GM18951 (cell line): ENCODE measurements around the gene COL12A1.

Source experiments
- POLR2A ChIP-seq: IDR thresholded peaks from 4 replicates; pipeline ENCODE4 v1.6.1; 2011; ENCODE audit warnings: mild to moderate bottlenecking; ENCODE audit not compliant: insufficient read length, insufficient read depth; ENCODE audit errors: extremely low read depth
- in situ Hi-C: fragments of 300-500 bp; cut with MboI; formaldehyde crosslinking; loops from one replicate; pipeline ENCODE4 v1.12.0; 2022; ENCODE audit warnings: low sequenced_read_pairs, mixed read lengths, inconsistent platforms; ENCODE audit not compliant: unreplicated experiment

Gene COL12A1

GRCh38 chr6:75135450-75135849, 70.4 kb downstream of the COL12A1 start:
- TF ChIP-seq POLR2A: no peak
- in situ Hi-C loops: no loop called here

DNA sequence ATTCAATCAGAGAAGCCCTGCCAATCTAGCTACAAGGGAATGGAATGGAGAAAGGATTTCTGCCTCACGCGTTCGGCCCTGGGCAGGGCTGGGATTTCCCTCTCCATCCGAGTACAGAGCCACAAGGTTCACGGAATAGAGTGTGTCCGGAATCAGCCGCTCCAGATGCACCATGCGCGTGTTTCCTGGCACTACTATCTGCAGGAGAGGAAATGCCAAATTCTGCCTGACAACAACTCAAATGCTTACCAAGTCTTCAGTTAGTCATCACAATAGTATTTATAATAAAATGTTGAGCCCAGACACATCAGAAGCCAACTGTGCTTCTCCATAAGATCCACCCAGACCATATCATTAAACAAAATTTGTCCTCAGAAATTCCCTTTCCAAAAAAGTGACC, 75.1 kb downstream of the COL12A1 start:
- TF ChIP-seq POLR2A: no peak
- in situ Hi-C loops: no loop called here

GRCh38 chr6:75128878-75129570, 76.8 kb downstream of the COL12A1 start:
- in situ Hi-C loops: no loop called here

DNA sequence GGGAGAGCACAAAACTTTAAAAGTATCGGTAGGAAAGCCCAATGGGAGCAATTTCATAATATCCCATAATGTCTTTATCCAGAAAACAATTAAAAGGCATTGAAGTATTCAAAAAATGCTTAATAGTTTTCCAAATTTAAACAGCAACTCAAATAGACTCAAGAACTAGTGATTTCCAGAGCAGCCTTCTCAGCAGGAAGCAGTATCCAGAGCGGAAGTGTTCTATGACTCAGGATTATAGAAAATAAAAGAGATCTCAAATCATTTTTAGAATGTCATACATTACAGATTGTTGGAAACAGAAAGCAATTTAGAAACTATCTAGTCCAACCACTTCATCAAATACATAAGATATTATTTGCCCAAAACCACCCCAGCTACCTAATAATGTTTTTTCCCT, 79.3 kb downstream of the COL12A1 start:
- no peak for TF ChIP-seq POLR2A
- in situ Hi-C loops: no loop called here

More at GRCh38 chr6:75128878-75129570, 76.8 kb downstream of the COL12A1 start:
- no peak for TF ChIP-seq POLR2A

DNA sequence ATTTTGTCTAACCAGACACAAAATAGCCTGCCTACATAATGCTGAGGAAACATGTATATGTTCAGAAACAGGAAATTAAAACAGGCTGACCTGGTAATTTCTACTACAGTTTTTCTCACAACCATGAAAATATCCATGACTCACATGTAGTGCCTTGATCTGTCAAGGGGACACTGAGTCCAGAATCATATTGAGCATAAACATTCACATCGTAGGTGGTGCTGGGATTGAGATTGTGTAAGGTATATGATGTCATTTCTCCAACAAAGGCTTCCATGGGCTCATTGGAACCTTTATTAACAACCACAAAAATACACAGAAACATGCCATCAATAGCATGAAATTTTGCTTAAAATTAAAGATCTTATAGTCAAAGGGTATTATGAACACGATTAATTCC, 80.9 kb downstream of the COL12A1 start:
- no peak for TF ChIP-seq POLR2A
- in situ Hi-C loops: no loop called here

GRCh38 chr6:75124085-75124484, 81.8 kb downstream of the COL12A1 start:
- in situ Hi-C loops: no loop called here
- no peak for TF ChIP-seq POLR2A

DNA sequence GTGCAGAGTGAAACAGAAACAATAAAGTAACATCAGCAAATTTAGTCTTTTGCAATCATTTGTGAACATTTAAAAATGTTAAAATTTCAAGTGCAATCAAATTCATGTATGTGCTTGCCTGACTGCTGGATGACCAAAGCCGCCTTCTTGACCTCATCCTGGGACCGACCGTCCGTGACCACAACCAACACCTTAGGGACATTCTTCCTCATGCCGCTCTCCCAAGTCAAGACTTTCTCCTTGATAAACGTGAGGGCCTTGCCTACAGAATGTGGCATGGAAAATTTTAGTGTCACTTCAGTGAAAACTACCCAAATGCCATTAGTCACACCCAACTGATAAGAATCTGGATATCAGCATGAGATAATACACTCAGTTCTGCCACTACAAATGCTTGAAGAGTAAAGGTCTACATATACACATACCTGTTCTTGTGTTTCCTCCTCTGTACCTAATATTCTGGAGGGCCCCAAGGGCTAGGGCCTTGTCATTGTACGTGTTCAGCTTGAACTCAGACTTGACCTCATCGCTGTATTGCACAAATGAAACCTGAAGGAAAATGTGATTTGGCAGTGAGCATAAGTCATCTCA, 86.8 kb downstream of the COL12A1 start:
- in situ Hi-C loops: no loop called here
- no peak for TF ChIP-seq POLR2A

DNA sequence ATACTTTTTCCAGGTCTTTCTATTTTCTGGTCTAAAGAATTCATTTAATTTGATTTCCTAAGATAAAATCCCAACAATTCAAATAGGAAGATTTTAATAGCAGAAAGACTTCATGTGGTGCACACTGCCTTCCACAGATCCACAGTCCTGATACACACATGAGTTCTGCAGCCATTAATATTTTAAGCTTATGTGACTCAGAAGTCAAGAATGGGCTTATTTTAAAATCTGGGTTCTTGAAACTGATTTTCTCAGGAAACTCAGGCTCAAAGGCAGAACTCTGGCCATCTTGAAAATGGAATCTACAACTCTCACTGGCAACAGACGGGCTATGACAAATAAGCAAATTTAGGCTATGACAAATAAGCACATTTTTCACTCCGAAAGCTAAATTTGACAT, 88.2 kb downstream of the COL12A1 start:
- in situ Hi-C loops: no loop called here
- TF ChIP-seq POLR2A: no peak

DNA sequence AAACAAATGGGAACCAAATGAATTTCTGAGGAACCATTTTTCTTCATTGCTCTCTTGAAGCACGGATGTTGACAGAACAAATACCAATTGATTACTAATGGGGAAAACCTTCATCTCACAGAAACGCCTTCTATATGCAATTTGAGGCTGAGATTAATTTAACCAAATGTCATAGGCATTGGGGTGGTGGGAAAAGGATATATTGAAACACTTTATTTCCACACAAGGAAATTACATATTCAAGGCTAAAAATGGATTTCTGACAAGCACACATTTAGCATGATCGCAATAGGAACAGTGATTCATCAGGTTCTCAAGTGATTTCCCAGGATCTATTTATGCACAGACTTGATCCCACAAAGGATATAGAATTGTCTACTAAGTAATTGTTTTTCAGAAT, 88.9 kb downstream of the COL12A1 start:
- in situ Hi-C loops: no loop called here
- TF ChIP-seq POLR2A: no peak

GRCh38 chr6:75115481-75115880, 90.4 kb downstream of the COL12A1 start:
- in situ Hi-C loops: no loop called here
- no peak for TF ChIP-seq POLR2A

- in situ Hi-C loops: no loop called here
- TF ChIP-seq POLR2A: no peak
Observed at GRCh38 chr6:75114806-75115205, 91.0 kb downstream of the COL12A1 start.

DNA sequence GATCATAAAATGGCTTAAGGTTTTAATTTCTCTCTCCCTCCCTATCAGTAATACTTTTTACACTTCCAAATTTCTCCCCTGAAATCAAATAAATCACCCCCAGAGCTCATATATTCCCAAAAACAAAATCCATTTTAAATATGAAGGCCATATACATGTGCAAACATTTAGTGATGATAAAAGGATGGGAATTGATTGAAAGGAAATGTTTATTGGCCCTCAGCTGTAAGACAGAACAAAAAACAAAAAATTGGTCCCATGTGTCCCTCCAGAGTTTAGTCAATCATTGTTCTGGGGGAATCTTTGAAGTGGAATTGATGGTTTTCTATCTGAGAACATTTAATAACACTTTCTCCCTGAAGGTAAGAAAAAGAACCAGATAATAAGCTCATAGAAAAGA, 91.7 kb downstream of the COL12A1 start:
- in situ Hi-C loops: no loop called here
- no peak for TF ChIP-seq POLR2A

GRCh38 chr6:75113446-75113845, 92.4 kb downstream of the COL12A1 start:
- TF ChIP-seq POLR2A: no peak

DNA sequence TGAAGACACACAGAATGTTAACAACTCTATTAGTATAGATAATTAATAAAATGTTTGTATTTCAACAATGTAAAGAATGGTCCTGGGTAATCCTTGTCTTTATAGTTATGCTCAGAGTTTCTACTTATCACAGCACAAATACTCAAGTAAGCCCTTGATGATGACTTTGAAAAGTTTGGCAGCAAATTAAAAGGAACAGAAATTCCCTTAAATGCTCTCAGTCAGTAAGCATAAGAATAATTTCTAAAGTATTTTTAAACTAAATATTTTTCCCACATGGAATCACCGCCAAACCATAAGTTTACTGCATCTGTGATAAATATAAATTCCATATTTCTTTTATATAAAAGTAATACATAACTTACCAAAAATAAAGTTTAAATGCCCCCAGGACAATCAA, 96.1 kb downstream of the COL12A1 start:
- in situ Hi-C loops: no loop called here

More at GRCh38 chr6:75113446-75113845, 92.4 kb downstream of the COL12A1 start:
- in situ Hi-C loops: no loop called here

More for the DNA sequence above, 96.1 kb downstream of the COL12A1 start:
- no peak for TF ChIP-seq POLR2A
